HK-2 (cell line): ENCODE data around the gene L3MBTL4.
A peak's percentile ranks its signal among the peaks of the same experiment; 100 is the strongest.

Experiments
- DNase-seq: peaks from one replicate; pipeline ENCODE4 v3.0.0-alpha.2; 2018; ENCODE audit not compliant: unreplicated experiment

The L3MBTL4 gene

GRCh38 chr18:6251084-6251483 is 163.6 kb downstream of the L3MBTL4 start:
- no peak for DNase-seq

GRCh38 chr18:6249788-6250187 is 164.9 kb downstream of the L3MBTL4 start:
- no peak for DNase-seq

- no peak for DNase-seq
These were observed 165.5 kb downstream of the L3MBTL4 start for GRCh38 chr18:6249170-6249569.

DNA sequence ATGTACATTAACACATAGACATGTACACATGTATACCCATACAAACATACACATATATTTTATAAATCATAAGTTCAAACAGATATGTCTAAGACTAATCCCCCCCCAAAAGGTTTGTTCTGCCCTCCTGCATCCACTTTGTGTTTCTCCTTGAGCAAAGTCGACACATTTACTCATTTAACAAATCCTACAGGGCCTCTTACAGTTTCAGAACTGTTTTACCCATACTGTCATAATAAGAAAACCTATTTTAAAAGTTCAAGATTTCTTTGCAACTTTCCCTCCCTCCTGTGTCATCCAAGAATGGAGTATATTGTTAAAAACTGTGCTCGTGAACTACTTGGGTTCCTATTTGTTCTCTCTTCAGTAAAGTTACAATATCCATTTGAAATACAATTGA is 166.7 kb downstream of the L3MBTL4 start:
- DNase-seq = no peak

GRCh38 chr18:6242004-6242403 is 172.7 kb downstream of the L3MBTL4 start:
- DNase-seq = no peak

GRCh38 chr18:6239716-6240115 is 175.0 kb downstream of the L3MBTL4 start:
- no peak for DNase-seq

- no peak for DNase-seq
These were observed 178.5 kb downstream of the L3MBTL4 start for GRCh38 chr18:6236258-6236657.

GRCh38 chr18:6222271-6222670 is 192.4 kb downstream of the L3MBTL4 start:
- no peak for DNase-seq

DNA sequence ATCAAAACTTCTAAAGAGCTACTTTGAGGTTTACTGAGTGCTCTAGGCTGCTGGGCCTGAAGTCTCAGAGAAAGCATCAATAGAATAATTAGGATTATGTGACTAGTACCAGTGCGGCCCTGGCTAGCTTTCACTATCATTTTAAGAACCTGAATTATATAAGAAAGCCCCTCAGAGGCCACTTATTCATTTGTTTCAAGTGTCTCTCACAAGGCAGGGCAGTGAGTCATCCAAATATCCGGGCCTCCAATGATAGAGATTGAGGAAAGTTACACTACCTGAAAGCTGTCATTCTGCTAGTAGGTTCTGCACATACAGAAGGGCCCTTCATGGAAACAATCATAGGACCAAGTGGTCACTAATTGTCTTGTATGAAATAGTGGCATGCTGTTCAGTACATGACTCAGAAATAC is 193.1 kb downstream of the L3MBTL4 start:
- DNase-seq = no peak

DNA sequence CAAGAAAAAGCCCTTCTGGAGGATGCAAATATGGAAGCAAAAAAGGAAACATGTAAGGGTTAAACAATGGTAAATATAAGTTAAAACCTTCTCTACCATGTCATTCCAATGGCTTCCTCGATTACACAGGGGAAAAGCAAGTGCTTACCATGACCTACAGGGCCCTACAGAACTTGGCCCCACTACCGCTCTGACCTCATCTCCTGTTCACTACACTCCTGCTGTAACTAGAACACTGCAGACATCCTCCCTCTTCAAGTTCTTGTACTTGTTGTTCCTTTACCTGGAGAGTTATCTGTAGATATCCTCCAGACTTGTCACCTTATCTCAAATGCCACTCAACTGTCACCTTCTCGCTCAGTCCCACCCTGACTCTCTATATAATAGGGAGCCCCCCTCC is 194.6 kb downstream of the L3MBTL4 start:
- DNase-seq = no peak

- peak; percentile 21 for DNase-seq
These were observed 195.5 kb downstream of the L3MBTL4 start for GRCh38 chr18:6219116-6219717.

GRCh38 chr18:6215888-6216287 is 198.8 kb downstream of the L3MBTL4 start:
- DNase-seq = no peak

GRCh38 chr18:6211174-6211504 is 203.6 kb downstream of the L3MBTL4 start:
- no peak for DNase-seq

GRCh38 chr18:6210349-6211173 is 204.2 kb downstream of the L3MBTL4 start:
- no peak for DNase-seq

- no peak for DNase-seq
These were observed 206.8 kb downstream of the L3MBTL4 start for GRCh38 chr18:6207941-6208340.

DNA sequence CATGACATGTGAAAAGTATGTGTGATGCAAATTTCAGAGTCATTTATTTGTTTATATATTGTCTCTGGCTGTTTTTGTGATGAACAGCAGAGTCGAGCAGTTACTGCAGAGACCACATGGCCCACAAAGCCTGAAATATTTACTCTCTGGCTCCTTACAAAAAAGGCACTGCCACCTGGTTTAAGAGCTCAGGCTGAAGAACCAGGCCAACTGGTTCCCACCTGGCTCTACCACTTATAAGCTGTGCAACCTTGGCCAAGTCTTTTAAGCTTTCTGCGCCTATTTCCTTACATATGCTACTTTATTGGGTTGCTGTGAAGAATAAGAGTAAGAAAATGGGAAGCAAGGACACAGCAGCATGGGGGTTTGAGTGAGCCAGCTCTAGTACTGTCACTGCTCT is 207.6 kb downstream of the L3MBTL4 start:
- no peak for DNase-seq

DNA sequence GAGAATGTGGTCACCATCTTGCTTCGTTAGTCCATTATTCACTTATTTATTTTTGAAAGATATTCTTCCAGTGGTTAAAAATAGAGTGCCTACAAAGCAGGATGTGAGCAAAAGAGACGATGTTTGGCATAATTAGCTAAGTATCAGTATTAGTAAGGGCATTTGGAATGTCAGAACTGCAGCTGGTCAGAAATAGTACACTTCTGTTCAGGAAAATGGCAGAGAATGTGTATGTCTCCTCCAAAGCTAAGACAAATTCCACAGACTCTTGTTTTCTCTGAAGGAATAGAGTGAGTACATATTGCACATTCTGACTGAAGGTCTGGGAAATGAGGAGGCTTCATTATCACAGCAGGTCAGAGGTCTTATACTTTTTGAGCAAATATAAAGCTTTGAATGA is 209.0 kb downstream of the L3MBTL4 start:
- no peak for DNase-seq

- no peak for DNase-seq
These were observed 210.2 kb downstream of the L3MBTL4 start for GRCh38 chr18:6204476-6204875.

DNA sequence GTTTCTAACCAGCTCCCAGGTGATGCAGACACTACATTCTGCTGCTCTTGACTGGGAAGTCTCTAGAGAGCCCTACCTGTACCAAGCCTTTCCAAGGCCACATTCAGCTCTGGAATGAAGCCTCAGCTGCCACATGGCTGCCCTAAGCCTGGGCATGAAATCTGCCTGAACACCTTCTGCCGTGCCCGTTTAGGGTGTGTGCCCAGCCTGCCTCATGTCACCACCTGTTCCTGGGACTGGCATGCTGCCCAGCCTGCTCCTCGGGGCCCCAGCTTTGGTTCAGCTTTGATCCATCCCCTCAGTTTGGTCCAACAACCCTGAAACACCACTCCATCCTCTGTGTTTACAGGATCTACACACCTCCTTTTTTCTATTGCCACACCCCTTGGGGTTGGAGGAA is 210.9 kb downstream of the L3MBTL4 start:
- DNase-seq = no peak

DNA sequence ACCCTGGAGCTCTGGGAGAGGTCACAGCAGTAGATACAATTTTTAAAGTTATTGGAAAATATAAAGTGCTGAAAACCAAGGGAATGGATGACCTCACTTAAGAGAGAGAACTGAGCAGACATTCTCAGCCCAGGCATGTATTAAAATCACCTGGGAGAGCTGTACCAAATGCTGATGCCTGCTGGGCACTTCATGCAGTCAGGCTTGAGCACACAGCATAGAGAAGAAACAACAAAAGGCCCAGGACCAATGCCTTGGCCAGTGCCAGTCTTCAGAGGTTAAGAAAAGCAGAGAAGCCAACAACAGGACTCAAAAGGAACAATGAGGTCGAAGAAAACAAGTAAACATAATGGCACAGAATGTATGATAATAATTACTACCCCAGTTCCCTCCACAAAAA is 211.8 kb downstream of the L3MBTL4 start:
- DNase-seq = no peak

- no peak for DNase-seq
These were observed 214.4 kb downstream of the L3MBTL4 start for GRCh38 chr18:6200204-6200774.

DNA sequence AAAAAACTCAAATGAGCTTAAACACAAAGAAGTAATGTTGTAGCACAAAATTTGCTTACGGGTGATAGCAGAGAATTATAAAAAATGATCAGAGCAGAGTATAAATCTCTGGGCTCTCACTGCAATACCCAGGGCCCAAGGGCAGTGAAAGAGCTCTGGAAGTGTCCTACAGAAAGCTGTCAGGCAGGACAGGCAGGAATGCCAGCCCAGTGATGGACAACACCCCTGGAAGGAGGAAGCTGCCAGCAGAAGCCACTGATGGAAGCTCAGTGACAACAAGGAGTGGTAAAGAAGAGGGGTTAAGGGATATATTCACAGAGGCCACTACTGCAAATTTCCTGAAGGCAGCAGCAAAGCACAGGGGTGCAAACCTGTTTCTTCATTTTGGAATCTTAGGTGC is 214.9 kb downstream of the L3MBTL4 start:
- DNase-seq = no peak

- no peak for DNase-seq
These were observed 216.1 kb downstream of the L3MBTL4 start for GRCh38 chr18:6198585-6198984.
